Islet precursor cell (in vitro differentiated cells): ENCODE data around the gene MLLT3.

ENCODE experiments used
- DNase-seq: peaks from one replicate; pipeline ENCODE4 v3.0.0-alpha.2; 2018

MLLT3 gene

DNA sequence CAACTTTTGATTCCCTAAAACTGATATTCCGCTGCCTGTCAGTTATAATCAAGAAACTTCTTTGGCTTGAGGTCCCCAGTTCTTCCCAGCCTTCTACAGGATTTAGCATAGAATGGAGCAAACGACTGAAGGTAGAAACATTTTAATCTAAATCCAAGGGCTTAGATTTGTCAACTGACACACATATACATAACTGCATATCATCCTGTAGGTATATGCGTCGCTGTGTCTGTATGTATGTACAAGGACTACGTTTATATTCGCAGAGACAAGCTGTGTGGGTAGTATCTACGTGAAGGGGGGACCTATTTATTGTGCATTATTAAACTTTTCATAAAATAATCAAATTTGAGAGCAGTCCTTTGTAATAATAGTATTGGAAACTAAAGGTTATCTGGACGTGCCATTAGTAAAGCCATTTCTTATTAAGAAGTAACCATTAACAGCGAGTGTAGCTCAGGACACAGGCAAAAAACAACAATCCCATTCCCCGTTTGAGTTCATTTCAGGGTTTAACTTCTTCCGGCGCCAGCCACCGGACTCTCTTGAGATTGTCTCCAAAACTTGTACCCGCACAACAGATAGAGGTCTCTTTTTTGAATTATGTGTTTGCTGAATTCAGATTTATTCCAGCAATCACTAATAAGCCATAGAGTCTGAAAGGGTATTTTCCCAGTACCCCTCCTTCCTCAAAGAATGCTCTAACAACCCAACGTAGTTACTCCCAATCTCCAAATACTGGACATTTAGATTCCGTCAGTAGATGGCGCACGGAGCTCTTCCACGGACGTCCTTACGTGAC, 2.1 kb upstream of the MLLT3 start:
- peak; percentile 73 for DNase-seq

DNA sequence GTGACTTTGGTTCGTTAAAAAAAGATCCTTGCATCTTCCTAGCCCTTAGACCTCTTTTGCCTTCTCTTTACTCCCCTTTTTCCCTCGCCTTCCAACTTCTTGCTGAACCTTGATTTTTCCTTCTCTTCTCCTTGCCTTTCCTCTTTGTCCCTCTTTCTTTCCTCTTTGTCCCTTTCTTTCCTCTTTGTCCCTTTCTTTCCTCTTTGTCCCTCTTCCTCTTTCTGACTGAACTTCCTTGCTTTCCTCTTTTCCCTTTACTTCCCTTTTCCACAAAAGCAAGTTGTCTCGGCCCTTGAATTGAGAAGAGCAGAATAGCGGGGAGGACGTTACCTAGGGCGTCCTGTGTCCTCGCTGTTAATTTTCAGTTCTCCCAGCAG, 1.4 kb upstream of the MLLT3 start:
- DNase-seq, result no peak

DNA sequence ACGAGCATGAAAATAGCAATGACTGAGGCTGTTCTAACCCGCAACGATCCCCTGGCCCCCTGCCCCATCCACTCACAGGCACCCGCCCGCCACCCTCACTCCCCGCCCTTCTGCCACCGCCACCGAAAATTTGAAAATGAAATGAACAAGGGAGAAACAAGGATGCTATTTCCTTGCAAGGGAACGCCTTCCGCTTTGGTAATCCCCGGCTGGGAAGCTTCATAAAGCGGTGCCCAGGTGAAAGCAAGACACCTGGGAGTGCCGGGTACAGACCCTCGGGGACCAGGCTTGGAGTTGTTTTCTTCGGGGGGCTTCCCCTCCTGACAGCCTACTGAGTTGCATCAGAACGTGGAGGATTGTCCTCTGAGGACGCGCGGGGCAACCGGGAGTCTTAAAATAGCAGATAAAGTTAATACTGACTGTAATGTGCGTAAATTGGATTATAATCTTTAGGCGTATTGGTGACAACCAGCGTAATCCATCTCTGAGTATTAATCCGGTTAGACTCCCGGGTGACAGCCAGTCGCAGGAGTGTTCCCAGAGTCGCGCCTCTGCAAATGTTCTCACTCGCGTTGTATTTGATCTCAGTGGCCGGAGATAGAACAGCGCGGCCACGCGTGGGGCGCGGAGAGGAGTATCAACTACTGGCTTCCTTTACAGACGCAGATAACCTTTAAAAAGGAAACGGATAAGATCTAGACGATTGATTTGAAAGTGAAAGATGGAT, 885 bp upstream of the MLLT3 start:
- peak; percentile 57 for DNase-seq

DNA sequence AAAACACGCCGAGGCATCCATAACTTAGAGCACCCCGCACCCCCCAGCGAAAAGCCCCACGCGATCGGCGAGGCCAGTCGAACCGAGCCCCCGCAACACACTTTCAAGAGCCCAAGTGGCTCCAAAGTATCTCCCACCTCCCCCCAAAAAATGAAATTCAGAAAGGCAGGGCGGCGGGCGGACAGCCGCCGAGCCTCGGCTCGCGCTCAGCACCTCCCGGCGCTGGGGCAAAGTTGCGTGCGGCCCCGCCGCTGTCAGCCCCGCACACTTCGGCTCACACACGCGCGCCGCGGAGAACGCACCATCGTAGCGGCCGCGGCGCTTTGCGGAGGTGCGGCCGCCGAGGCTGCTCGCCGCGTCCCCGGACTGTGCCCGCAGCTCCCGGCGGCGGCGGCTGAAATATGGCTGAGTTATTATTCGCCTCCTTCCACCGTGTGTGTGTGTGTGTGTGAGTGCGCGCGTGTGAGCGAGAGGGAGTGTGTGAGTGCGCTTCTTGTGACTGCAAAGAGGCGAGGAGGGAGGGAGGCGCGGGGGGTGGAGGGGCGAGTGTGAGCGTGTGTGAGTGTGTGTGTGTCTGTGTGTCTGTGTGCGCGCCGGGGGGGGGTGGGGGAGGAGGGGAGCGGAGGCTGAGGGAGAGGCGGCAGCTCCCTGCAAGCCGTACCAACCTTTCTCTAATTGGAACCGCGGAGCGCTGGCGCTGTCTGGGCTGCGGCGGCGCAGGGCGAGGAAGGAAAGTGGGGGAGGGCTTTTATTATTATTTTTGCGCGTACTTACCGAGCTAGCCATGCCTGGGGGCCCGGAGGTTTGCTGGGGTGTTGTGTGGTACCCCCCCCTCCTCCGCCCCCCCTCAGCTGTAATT, 599 bp downstream of the MLLT3 start:
- peak; percentile 80 for DNase-seq

- peak; percentile 55 for DNase-seq
These were observed 1.4 kb downstream of the MLLT3 start for GRCh38 chr9:20620650-20621470.

DNA sequence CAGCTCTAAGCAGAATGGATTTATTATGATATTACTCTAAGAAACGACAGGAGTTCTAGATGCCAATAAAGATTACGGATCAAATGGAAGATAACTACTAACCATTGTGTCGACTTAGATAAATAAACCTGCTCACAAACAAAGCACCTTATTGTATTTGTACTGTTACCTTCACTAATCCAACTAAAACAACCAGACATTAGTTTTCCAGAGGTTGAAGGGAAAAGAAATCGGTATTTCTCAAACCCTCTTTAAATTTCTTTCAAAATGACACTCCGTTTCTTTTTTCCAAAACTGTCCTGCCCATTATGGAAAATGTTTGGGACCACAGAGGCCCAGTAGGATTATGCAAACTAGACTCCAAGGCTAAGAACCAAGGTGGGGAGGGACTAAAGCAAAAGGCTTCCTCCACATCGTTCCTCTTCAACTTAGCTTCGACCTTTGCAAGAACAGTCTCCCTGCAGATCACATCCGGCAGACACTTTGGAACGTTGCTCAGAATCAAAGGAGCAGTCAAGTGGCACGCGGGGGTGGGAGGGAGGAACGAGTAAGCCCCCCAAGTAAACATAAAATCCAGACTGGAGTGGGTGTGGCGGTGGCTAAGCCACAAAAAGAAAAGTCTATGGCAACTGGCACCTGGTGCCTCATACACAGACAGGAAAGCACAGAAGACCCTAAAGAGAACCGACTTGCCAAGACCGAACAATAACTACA, 2.7 kb downstream of the MLLT3 start:
- peak; percentile 56 for DNase-seq

DNA sequence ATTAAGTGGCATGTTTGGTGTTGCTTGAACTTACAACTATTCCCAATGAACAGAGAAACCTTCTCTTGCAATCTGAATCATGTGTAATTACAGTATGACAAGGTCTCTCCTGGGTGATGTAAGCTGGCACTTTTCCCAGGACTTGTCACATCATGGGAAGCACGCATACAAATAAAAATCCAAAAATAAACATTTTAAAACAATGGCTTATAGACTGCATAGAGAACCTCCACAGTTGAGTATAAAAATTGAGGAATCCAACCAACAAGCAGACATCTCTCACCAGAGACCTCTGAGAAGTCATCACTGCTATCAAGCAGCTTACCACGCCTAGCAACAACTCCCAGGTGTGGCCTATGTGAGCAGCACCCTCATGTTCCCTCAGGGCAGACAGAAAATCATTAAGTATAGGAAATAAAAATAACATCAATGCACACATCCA, 3.9 kb downstream of the MLLT3 start:
- DNase-seq, result no peak

DNA sequence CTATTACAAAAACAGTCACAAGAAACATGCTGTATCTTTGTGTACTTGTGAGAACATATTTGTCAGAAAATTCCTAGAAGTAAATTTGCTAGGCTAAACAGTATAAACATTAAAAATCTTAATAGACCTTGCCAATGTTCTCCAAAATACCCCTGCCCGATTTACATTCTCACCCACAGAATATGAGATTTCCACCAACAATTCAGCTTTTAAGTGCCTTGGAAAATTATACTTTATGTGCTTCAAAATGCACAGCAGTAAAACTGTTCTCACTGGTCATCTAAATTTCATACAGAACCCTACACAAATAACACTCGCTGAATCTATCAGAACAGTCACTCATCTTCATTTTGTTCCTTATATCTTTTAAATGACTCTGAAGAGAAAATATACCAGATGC, 5.5 kb downstream of the MLLT3 start:
- no peak for DNase-seq

- no peak for DNase-seq
These were observed 7.6 kb downstream of the MLLT3 start for GRCh38 chr9:20614602-20615216.

DNA sequence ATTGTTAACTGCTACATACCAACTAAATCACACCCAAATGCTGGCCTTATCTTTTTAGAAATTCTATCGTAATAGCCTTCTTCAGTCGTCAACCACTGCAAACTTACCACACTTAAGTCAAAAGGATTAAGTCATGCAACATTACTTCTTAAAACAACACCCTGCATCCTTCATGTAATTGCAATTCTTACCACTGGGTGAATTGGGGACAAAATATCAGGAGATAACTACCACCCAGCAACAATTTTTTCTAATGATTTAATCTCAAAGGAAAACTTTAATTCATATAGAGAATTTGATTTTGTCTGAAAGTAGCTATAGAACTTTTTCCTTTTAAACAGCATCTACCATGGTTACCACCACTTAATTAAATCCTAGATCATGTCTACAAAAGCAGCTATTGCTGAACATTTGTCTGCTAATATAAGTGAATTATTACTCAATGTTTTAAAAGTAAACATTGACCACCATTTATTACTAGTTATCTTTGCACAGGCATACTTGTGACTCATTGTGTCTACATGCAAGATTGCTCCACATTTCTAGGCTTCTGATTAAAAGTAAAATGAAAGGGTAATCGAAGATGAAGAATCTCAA, 10.5 kb downstream of the MLLT3 start:
- no peak for DNase-seq

DNA sequence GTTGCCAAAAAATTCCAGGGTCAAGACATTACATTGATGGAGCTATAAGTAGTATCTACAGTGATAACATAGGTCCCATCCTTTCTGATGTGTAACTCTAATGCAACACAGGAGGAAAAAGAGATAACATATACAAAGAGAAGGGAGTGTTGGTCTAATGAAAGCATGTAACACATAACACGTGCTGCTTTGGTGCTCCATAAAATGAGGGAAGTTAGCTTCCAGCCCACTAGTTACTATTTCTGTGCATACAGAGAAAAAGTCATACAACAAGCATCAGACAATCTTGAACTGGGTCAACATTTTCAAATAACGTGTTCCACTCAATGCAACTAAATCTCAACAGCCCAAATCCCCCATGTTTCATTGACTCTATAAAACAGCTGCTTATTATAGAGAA, 11.7 kb downstream of the MLLT3 start:
- DNase-seq, result no peak

DNA sequence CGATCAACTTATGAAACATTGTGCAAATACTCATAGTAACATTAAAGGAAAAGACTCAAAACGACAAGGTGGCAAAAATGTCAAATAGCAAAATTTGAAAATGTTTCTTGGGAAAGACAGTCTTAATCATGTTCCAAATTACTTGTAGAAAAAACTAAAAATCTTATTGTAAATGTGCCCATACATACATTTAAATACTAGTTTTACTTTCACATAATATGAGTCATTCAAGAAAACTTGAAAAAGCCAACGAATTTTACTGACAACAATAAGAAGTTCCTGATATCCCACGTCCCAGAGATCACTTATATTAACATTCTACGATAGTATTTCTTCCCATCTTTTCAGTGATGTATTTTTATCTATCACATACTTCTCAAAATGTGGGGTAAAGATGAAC, 13.7 kb downstream of the MLLT3 start:
- no peak for DNase-seq

DNA sequence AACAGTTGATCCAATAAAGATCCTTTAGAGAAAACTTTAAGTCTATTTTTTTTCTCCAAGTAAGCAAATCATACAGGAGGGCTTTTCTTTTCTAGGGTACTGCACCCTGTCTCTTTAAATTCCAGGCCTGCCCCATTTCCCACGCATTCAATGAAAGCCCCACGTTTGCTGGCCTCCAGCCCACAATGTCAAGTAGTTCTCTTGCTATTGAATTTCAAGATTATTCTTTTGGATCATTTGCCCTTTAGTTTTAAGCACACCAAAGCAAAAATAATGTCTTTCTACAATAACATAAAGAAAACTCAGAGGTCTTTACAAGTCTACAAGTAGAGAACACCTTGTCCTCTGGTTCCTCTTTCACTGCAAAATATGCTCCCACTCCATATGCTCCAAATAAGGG, 15.6 kb downstream of the MLLT3 start:
- DNase-seq, result no peak

DNA sequence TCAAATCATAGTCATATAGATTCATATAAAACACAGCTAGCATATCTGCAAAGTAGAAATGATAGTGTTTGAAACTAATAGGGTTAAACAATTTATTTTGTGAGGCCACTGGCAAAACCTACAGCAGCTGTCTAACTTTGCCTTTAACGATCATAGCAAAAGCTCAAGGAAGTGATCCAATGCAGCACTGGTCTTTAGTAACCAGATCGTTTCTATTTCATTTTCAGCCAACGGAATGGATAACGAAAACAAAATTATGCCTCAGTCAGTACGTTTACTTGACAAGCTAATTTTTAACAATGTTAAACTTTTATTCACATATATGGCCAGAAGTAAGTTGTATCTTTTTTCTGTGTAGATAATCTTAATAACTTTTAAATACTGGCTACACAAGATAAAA, 17.7 kb downstream of the MLLT3 start:
- DNase-seq, result no peak

DNA sequence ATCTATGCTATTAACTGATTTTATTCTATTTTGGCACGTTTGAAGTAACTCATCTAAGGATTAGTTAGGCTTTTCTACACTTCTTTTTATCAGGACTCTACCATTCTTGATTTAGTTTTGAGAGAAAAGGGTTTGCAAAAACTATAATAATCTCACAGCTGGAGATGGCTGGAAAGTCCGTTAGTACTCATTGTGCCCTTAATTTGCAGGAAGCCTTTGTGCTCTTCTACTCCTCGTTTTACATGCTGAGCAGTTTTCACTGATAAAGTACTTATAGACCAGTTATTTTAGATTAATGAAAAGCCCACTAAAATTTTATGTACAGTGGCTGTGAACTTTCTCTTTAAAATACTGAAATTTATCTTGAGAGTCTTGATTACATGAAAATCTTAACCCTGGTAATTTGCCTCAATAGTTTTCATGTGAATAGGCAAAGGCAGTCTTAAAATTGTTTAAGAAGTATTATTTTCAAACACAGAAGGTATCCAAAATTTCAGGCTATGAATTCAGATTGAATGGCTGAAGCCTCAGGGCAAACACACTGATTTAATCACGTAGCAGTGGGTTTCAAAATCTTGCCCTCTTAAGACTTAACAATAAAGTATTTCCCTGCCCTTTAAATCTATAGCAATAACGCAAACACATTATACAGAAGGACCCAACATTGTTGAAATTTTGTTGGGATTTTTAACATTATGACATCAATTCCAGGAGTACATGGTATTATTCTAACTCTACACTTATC, 18.6 kb downstream of the MLLT3 start:
- DNase-seq, result no peak

- DNase-seq, result no peak
These were observed 21.0 kb downstream of the MLLT3 start for GRCh38 chr9:20601292-20601691.

GRCh38 chr9:20599195-20599594, 23.1 kb downstream of the MLLT3 start:
- no peak for DNase-seq

- DNase-seq, result no peak
These were observed 23.9 kb downstream of the MLLT3 start for GRCh38 chr9:20598367-20598766.

- DNase-seq, result no peak
These were observed 24.4 kb downstream of the MLLT3 start for GRCh38 chr9:20597862-20598261.

- DNase-seq, result no peak
These were observed 27.7 kb downstream of the MLLT3 start for GRCh38 chr9:20594608-20595007.
